A673 (cell line): ENCODE data around the gene HINT3. TPM values are rescaled to one million over a fixed set of nuclear protein-coding genes. Genes with fewer than 3 reads are reported as not detected.

ENCODE experiments used
- BruUV-seq: library from RNA; stranded (reverse); fragments of 400-500 nt; replicated peaks from 2 replicates; lab custom pipeline; 2021; lab: Mats Ljungman, UMichigan
- CTCF ChIA-PET: fragments of 300-600 bp; sonication (Branson Sonifier 250); formaldehyde crosslinking; loops from one replicate; lab custom pipeline; 2022; ENCODE audit warnings: antibody characterized with exemption; lab: Charles Lee
- POLR2A ChIA-PET: fragments of 300-600 bp; sonication (Branson Sonifier 250); formaldehyde crosslinking; loops from one replicate; lab custom pipeline; 2022; ENCODE audit warnings: antibody characterized with exemption; ENCODE audit not compliant: low non-redundant PET; lab: Charles Lee
- DNase-seq: peaks from one replicate; pipeline ENCODE4 v3.0.0-alpha.2; 2015; ENCODE audit warnings: low spot score
- H3K27ac ChIP-seq: fragments of 200-600 bp; sonication (generic); 2 replicates; pipeline ENCODE4 v1.5.1; 2016; ENCODE audit warnings: mixed run types, low read depth, mild to moderate bottlenecking, mixed read lengths, antibody characterized with exemption, low read length; ENCODE audit not compliant: poor library complexity, severe bottlenecking
- H3K27me3 ChIP-seq: fragments of 200-600 bp; sonication (generic); replicated peaks from 2 replicates; pipeline ENCODE4 v1.6.1; 2017; ENCODE audit warnings: mixed run types, low read depth, mild to moderate bottlenecking, mixed read lengths, antibody characterized with exemption, low read length; ENCODE audit not compliant: insufficient read depth, poor library complexity
- H3K36me3 ChIP-seq: fragments of 200-600 bp; sonication (generic); 2 replicates; pipeline ENCODE4 v1.6.1; 2016; ENCODE audit warnings: mixed run types, mild to moderate bottlenecking, mixed read lengths, antibody characterized with exemption, low read length; ENCODE audit not compliant: insufficient read depth, poor library complexity, severe bottlenecking
- H3K4me1 ChIP-seq: fragments of 200-600 bp; sonication (generic); 2 replicates; pipeline ENCODE4 v1.6.1; 2017; ENCODE audit warnings: mixed run types, mild to moderate bottlenecking, mixed read lengths, antibody characterized with exemption, low read length; ENCODE audit not compliant: insufficient read depth, poor library complexity, severe bottlenecking
- H3K4me3 ChIP-seq: fragments of 200-600 bp; sonication (generic); 2 replicates; pipeline ENCODE4 v1.5.1; 2016; ENCODE audit warnings: low read depth, mixed run types, mild to moderate bottlenecking, mixed read lengths, low read length; ENCODE audit not compliant: poor library complexity, severe bottlenecking
- H3K9me3 ChIP-seq: fragments of 200-600 bp; sonication (generic); 2 replicates; pipeline ENCODE4 v1.6.1; 2016; ENCODE audit warnings: mixed run types, low read depth, mild to moderate bottlenecking, mixed read lengths, antibody characterized with exemption, low read length; ENCODE audit not compliant: poor library complexity, severe bottlenecking
- EZH2 ChIP-seq: fragments of 200-600 bp; sonication (generic); IDR thresholded peaks from 2 replicates; pipeline ENCODE4 v1.6.1; 2017; ENCODE audit warnings: borderline replicate concordance, low read depth, mild to moderate bottlenecking, mixed read lengths, antibody characterized with exemption, low read length; ENCODE audit not compliant: poor library complexity, severe bottlenecking
- intact Hi-C: fragments of 100-400 bp; cut with micrococcal nuclease; formaldehyde crosslinking; loops from one replicate; pipeline ENCODE4 v1.10.0; 2022; ENCODE audit not compliant: unreplicated experiment
- total RNA-seq: library from RNA; stranded (reverse); gene quantifications from 2 replicates; pipeline ENCODE4 v1.2.3, GENCODE V29; 2021
- TF ChIP-seq, protein P1 (sequence below): fragments of 300-800, 200-600 bp; sonication (generic); conservative IDR thresholded peaks from 2 replicates; pipeline ENCODE4 v1.5.1; 2017; ENCODE audit warnings: low read depth, mild to moderate bottlenecking, antibody characterized with exemption, low read length, moderate library complexity, mixed read lengths

HINT3 gene
- total RNA-seq, 1 experiment from 2014 or later: 15.8 TPM

DNA sequence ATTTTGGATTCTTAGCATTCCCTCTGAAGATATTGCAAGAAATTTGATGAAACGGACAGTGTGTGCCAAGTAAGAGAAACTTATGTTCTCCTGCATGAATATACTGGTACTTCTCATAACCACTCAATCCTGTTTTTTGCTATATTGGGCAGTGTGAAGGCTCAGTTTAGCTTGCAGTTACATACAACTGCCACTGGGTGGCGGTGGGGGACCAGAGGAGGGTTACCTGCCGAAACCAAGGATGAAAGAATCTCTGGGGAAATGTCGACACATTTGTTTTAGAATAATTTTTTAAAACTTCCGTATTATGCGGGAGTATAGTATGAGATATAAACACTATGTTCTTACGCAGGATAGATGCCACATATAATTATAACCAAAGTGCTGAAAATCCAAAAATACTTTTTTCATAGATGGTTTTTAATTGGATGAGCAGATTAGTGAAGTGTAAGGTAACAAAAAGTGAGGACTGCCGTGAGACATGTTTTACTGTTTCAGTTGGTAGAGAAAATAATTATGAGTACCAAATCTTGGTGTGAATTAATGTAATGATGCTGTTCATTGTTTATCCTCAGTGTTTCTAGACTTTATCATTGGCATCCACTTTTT, 39.5 kb downstream of the HINT3 start:
- ChIA-PET CTCF (interaction anchor here (1.5 kb wide), 1 partner anchor 10 kb away, joined by 7 read pairs; the partner anchor contains the start of gene TRMT11), POLR2A (no interaction called here)
- Histone ChIP-seq H3K27ac (no peak overlapping the region), H3K4me1 (peaks cover 5% of the 10 kb centered on the region), H3K27me3 (no peaks in the 10 kb centered on the region), H3K9me3 (no peaks in the 10 kb centered on the region), H3K36me3 (peaks cover 22% of the 10 kb centered on the region), H3K4me3 (no peak overlapping the region)
- intact Hi-C loops: loop anchor here (2.0 to 10.0 kb wide), 3 partner anchors 175 to 1125 kb away; no protein-coding TSS in a partner anchor
- DNase-seq: peak; percentile 82
- no TSS peak for BruUV-seq
- TF ChIP-seq, protein P1, sequence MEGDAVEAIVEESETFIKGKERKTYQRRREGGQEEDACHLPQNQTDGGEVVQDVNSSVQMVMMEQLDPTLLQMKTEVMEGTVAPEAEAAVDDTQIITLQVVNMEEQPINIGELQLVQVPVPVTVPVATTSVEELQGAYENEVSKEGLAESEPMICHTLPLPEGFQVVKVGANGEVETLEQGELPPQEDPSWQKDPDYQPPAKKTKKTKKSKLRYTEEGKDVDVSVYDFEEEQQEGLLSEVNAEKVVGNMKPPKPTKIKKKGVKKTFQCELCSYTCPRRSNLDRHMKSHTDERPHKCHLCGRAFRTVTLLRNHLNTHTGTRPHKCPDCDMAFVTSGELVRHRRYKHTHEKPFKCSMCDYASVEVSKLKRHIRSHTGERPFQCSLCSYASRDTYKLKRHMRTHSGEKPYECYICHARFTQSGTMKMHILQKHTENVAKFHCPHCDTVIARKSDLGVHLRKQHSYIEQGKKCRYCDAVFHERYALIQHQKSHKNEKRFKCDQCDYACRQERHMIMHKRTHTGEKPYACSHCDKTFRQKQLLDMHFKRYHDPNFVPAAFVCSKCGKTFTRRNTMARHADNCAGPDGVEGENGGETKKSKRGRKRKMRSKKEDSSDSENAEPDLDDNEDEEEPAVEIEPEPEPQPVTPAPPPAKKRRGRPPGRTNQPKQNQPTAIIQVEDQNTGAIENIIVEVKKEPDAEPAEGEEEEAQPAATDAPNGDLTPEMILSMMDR: peak; percentile 98
- no peak for TF ChIP-seq EZH2

DNA sequence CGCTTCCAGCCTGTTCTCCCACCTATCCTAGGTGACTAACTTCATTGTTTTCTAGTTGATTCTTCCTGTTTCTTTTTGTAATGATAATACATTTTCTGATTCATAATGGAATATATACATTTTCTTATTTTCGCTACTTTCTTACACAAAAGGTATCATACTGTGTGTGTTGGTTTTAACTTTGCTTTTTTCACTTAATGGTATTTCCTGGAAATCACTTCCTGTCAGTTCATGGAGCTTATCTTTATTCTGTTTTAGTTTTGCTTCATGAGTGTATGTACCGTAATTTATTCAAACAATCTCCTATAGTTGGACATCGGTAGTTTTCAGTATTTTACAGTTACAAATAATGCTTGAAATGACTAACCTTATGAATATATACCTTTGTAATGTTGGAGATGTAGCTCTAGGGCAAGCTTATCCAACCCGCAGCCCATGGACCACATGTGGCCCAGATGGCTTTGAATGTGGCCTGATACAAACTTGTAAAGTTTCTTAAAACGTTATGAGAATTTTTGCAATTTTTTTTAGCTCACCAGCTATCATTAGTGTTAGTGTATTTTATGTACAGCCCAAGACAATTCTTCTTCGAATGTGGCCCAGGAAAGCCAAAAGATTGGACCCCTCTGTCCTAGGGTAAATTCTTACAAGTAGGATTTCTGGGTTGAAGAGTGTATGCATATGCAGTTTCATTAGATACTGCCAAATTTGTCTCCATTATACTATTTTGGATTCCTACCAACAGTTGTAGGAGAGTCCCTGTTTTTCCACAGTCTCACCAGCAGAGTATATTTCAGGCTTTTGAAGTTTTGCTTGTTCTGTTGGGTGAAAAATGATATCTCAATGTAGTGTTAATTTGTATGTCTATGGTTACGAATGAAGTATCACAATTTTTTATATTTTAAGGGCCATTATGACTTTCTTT, 46.4 kb downstream of the HINT3 start:
- intact Hi-C loops: no loop called here
- H3K27me3 ChIP-seq: no peaks in the 10 kb centered on the region
- POLR2A ChIA-PET: no interaction called here
- TF ChIP-seq, protein P1: 0 out of 2 replicates have a peak, but pooled peaks have one; percentile 10
- TF ChIP-seq EZH2: no peak
- peaks cover 37% of the 10 kb centered on the region for H3K36me3 ChIP-seq
- peak; percentile 29 for DNase-seq
- H3K4me1 ChIP-seq: peaks cover 15% of the 10 kb centered on the region
- H3K27ac ChIP-seq: no peak overlapping the region
- no peaks in the 10 kb centered on the region for H3K9me3 ChIP-seq
- CTCF ChIA-PET: no interaction called here
- no TSS peak for BruUV-seq
- no peak overlapping the region for H3K4me3 ChIP-seq

DNA sequence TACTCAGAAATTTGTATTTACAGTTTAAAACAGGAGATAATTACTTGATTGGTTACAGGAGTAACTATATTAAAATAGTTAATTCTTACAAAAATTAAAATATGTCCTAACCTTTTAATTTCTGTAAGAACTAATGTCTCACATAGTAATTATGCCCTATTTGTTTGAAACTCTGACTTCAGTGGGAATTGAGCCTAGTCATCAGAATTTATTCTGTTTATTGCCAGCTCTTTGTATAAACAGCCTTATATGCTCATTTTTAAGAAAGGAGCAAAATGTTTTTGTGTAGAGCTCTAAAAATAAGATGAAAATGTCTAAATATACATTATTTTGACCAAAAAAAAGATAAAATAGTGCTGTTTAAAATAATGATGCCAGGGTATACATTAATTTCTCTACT, 51.2 kb downstream of the HINT3 start:
- Histone ChIP-seq H3K27ac (no peak overlapping the region), H3K4me3 (no peak overlapping the region), H3K9me3 (no peaks in the 10 kb centered on the region), H3K36me3 (peaks cover 48% of the 10 kb centered on the region), H3K4me1 (peaks cover 4% of the 10 kb centered on the region), H3K27me3 (no peaks in the 10 kb centered on the region)
- intact Hi-C loops: no loop called here
- ChIA-PET POLR2A (no interaction called here), CTCF (no interaction called here)
- no peak for TF ChIP-seq EZH2
- TF ChIP-seq, protein P1: no peak
- no TSS peak for BruUV-seq
- DNase-seq: no peak
